Mesodermal cell (in vitro differentiated cells): ENCODE measurements around the gene FBP1.
A peak's percentile ranks its signal among the peaks of the same experiment; 100 is the strongest.

Experiments used
- H3K27ac ChIP-seq: 2 replicates; pipeline ENCODE4 v1.7.0; 2013; ENCODE audit warnings: mild to moderate bottlenecking, low read depth, low read length, moderate library complexity; ENCODE audit not compliant: severe bottlenecking
- H3K36me3 ChIP-seq: 2 replicates; pipeline ENCODE4 v1.7.1; 2013; ENCODE audit warnings: mild to moderate bottlenecking, low read length, moderate library complexity; ENCODE audit not compliant: control insufficient read depth, insufficient read depth
- H3K4me1 ChIP-seq: one replicate; pipeline ENCODE4 v1.7.1; 2013; ENCODE audit warnings: mild to moderate bottlenecking, low read length; ENCODE audit not compliant: insufficient read depth, control insufficient read depth, poor library complexity, severe bottlenecking
- H3K4me3 ChIP-seq: 2 replicates; pipeline ENCODE4 v1.7.0; 2013; ENCODE audit warnings: low read length, control low read depth, mild to moderate bottlenecking; ENCODE audit not compliant: insufficient read depth, poor library complexity, severe bottlenecking; ENCODE audit errors: extremely low read depth
- H3K9me3 ChIP-seq: 2 replicates; pipeline ENCODE4 v1.7.1; 2013; ENCODE audit warnings: mild to moderate bottlenecking, low read length, moderate library complexity; ENCODE audit not compliant: control insufficient read depth
- WGBS, 2 experiments: methylation state at CpG; one replicate each; pipeline ENCODE4 v1.1.5; 2013; ENCODE audit warnings: missing lambda C conversion rate in 2 of 2; ENCODE audit not compliant: insufficient coverage in 2 of 2; 5-methylcytosine and 5-hydroxymethylcytosine counted together

Gene FBP1

GRCh38 chr9:94655739-94656138 is 16.4 kb upstream of the FBP1 start:
- Histone ChIP-seq H3K9me3 (no peaks in the 10 kb centered on the region), H3K4me1 (no peaks in the 10 kb centered on the region), H3K27ac (no peak overlapping the region), H3K4me3 (no peak overlapping the region), H3K36me3 (no peaks in the 10 kb centered on the region)
- WGBS, 2 experiments, result 92 to 93% methylated on average over 7 to 10 of the region's 10 CpGs

- no peaks in the 10 kb centered on the region for H3K4me1 ChIP-seq
- H3K36me3 ChIP-seq, result no peaks in the 10 kb centered on the region
- 76 to 95% methylated on average over 6 to 7 of the region's 10 CpGs for WGBS, 2 experiments
- no peaks in the 10 kb centered on the region for H3K9me3 ChIP-seq
- no peak overlapping the region for H3K27ac ChIP-seq
- no peak overlapping the region for H3K4me3 ChIP-seq
Measured at GRCh38 chr9:94654165-94654894, 15.0 kb upstream of the FBP1 start.

- WGBS, 2 experiments, result 92 to 98% methylated on average over 4 of the region's 4 CpGs
Measured at GRCh38 chr9:94650949-94651348, 11.6 kb upstream of the FBP1 start.

GRCh38 chr9:94649100-94649819 is 9.9 kb upstream of the FBP1 start:
- Histone ChIP-seq H3K36me3 (no peaks in the 10 kb centered on the region), H3K4me1 (peaks cover 4% of the 10 kb centered on the region), H3K9me3 (no peaks in the 10 kb centered on the region), H3K4me3 (no peak overlapping the region), H3K27ac (no peak overlapping the region)
- 87 to 89% methylated on average over 9 to 12 of the region's 12 CpGs for WGBS, 2 experiments

More at GRCh38 chr9:94650949-94651348, 11.6 kb upstream of the FBP1 start:
- Histone ChIP-seq H3K9me3 (no peaks in the 10 kb centered on the region), H3K36me3 (no peaks in the 10 kb centered on the region), H3K4me3 (no peak overlapping the region), H3K27ac (no peak overlapping the region), H3K4me1 (peaks cover 4% of the 10 kb centered on the region)

GRCh38 chr9:94648185-94648584 is 8.9 kb upstream of the FBP1 start:
- H3K4me3 ChIP-seq, result no peak overlapping the region
- H3K27ac ChIP-seq, result no peak overlapping the region
- WGBS, 2 experiments, result 82% methylated on average over 2 of the region's 2 CpGs
- no peaks in the 10 kb centered on the region for H3K9me3 ChIP-seq
- no peaks in the 10 kb centered on the region for H3K36me3 ChIP-seq
- peaks cover 4% of the 10 kb centered on the region for H3K4me1 ChIP-seq

GRCh38 chr9:94645901-94646300 is 6.6 kb upstream of the FBP1 start:
- no peak overlapping the region for H3K27ac ChIP-seq
- no peaks in the 10 kb centered on the region for H3K36me3 ChIP-seq
- peaks cover 4% of the 10 kb centered on the region for H3K4me1 ChIP-seq
- no peaks in the 10 kb centered on the region for H3K9me3 ChIP-seq
- WGBS, 2 experiments, result 59 to 72% methylated on average over 6 of the region's 6 CpGs
- no peak overlapping the region for H3K4me3 ChIP-seq

GRCh38 chr9:94644543-94644942 is 5.2 kb upstream of the FBP1 start:
- Histone ChIP-seq H3K4me1 (peaks cover 4% of the 10 kb centered on the region), H3K36me3 (no peaks in the 10 kb centered on the region), H3K4me3 (no peak overlapping the region), H3K9me3 (no peaks in the 10 kb centered on the region), H3K27ac (no peak overlapping the region)
- 91 to 98% methylated on average over 5 of the region's 5 CpGs for WGBS, 2 experiments

GRCh38 chr9:94643741-94644140 is 4.4 kb upstream of the FBP1 start:
- H3K4me1 ChIP-seq, result peaks cover 3% of the 10 kb centered on the region
- H3K9me3 ChIP-seq, result no peaks in the 10 kb centered on the region
- 80 to 100% methylated on average over 3 of the region's 4 CpGs for WGBS, 2 experiments
- H3K27ac ChIP-seq, result no peak overlapping the region
- H3K4me3 ChIP-seq, result no peak overlapping the region
- H3K36me3 ChIP-seq, result no peaks in the 10 kb centered on the region

GRCh38 chr9:94643176-94643575 is 3.9 kb upstream of the FBP1 start:
- 88 to 96% methylated on average over 4 to 7 of the region's 8 CpGs for WGBS, 2 experiments
- H3K4me1 ChIP-seq, result no peaks in the 10 kb centered on the region
- H3K27ac ChIP-seq, result no peak overlapping the region
- no peaks in the 10 kb centered on the region for H3K36me3 ChIP-seq
- H3K4me3 ChIP-seq, result no peak overlapping the region
- H3K9me3 ChIP-seq, result no peaks in the 10 kb centered on the region

GRCh38 chr9:94642501-94642900 is 3.2 kb upstream of the FBP1 start:
- Histone ChIP-seq H3K36me3 (no peaks in the 10 kb centered on the region), H3K9me3 (no peaks in the 10 kb centered on the region), H3K4me1 (no peaks in the 10 kb centered on the region), H3K27ac (no peak overlapping the region), H3K4me3 (no peak overlapping the region)
- WGBS, 2 experiments, result 90 to 95% methylated on average over 5 of the region's 5 CpGs

- Histone ChIP-seq H3K4me1 (no peaks in the 10 kb centered on the region), H3K4me3 (peak overlapping the region; percentile 42), H3K9me3 (no peaks in the 10 kb centered on the region), H3K36me3 (no peaks in the 10 kb centered on the region), H3K27ac (no peak overlapping the region)
- 8 to 9% methylated on average over 10 of the region's 15 CpGs for WGBS, 2 experiments
Measured at GRCh38 chr9:94639999-94640376, 670 bp upstream of the FBP1 start.
